Heart left ventricle (tissue), 16 donors: Measurements from ENCODE around the gene PLCH1. TPM values are rescaled to one million over a fixed set of nuclear protein-coding genes. Genes with fewer than 3 reads are reported as not detected.
A peak's percentile ranks its signal among the peaks of the same experiment; 100 is the strongest.

Experiments used
- ATAC-seq, 4 donors: fragments of 200-7000 bp; cut with Tn5 transposase; one replicate each; pipeline ENCODE4 v1.9.1; 2020 to 2022; ENCODE audit warnings: moderate library complexity in 4 of 4, mild to moderate bottlenecking in 3 of 4, moderate number of reproducible peaks in 1 of 4
- DNase-seq, 5 donors: peaks; one replicate each; pipeline ENCODE4 v3.0.0-alpha.2; 2020
- H3K27ac ChIP-seq, 12 donors: fragments of 200-600 bp; sonication (generic) in 4 of 12; one replicate each; pipeline versions ENCODE4 v1.5.0 to v1.8.0; 2016 to 2022; ENCODE audit warnings: mild to moderate bottlenecking in 2 of 12
- H3K27me3 ChIP-seq, 9 donors: fragments of 200-600 bp; sonication (generic) in 2 of 9; one replicate each; pipeline versions ENCODE4 v1.5.1 to v1.8.0; 2016 to 2022; ENCODE audit warnings: mild to moderate bottlenecking in 3 of 9
- H3K36me3 ChIP-seq, 9 donors: fragments of 200-600 bp; sonication (generic) in 2 of 9; one replicate each; pipeline versions ENCODE4 v1.5.0 to v1.8.0; 2018 to 2022; ENCODE audit warnings: mild to moderate bottlenecking in 2 of 9
- H3K4me1 ChIP-seq, 12 donors: fragments of 200-600 bp; sonication (generic) in 4 of 12; one replicate each; pipeline versions ENCODE4 v1.5.0 to v1.8.0; 2016 to 2022; ENCODE audit warnings: mild to moderate bottlenecking in 3 of 12
- H3K4me3 ChIP-seq, 12 donors: fragments of 200-600 bp; sonication (generic) in 4 of 12; one replicate each; pipeline versions ENCODE4 v1.5.0 to v1.8.0; 2017 to 2022; ENCODE audit warnings: mild to moderate bottlenecking in 9 of 12, moderate library complexity in 4 of 12
- H3K9me3 ChIP-seq, 12 donors: fragments of 200-600 bp; sonication (generic) in 4 of 12; one replicate each; pipeline versions ENCODE4 v1.5.0 to v1.8.0; 2016 to 2022; ENCODE audit warnings: mild to moderate bottlenecking in 1 of 12
- POLR2A ChIP-seq, 2 donors: fragments of 450-650 bp; IDR thresholded peaks; one replicate each; pipeline ENCODE4 v1.6.1; 2017; ENCODE audit warnings: antibody characterized with exemption in 2 of 2, mild to moderate bottlenecking in 2 of 2, moderate library complexity in 2 of 2
- WGBS, 4 donors: extraction: QIAGEN DNeasy Blood & Tissue Kit in 2 of 4; methylation state at CpG; one replicate each; pipeline versions ENCODE4 v1.1.5 to v1.1.7; 2013 to 2018; 5-methylcytosine and 5-hydroxymethylcytosine counted together
- intact Hi-C, 10 donors: fragments of 100-400 bp; cut with DNase I; formaldehyde crosslinking; loops; one replicate each; pipeline versions ENCODE4 v1.11.1 to v1.14.2; 2022
- polyA plus RNA-seq, 2 donors: library from polyadenylated mRNA; stranded (reverse); fragments of 200-250 nt; gene quantifications; one replicate each; pipeline ENCODE4 v1.2.3, GENCODE V29; 2013
- total RNA-seq, 9 donors: library from RNA; depleted of rRNA in 2 of 9; stranded (reverse); fragments of >200 nt in 2 of 9; fragmentation: NEBNext Ultra II Directional in 3 of 9; extraction: Animal tissue kit (Norgen Biotek cat#: 25700) in 3 of 9; gene quantifications; one replicate each; pipeline versions ENCODE4 v1.1.0 to v1.2.4, GENCODE V29; 2016 to 2023
- TF ChIP-seq, protein P1 (sequence below), 12 donors: fragments of 200-600 bp; sonication (generic) in 4 of 12; IDR thresholded peaks; one replicate each; pipeline versions ENCODE4 v1.5.0 to v1.8.0; 2018 to 2022; ENCODE audit warnings: antibody characterized with exemption in 12 of 12, mild to moderate bottlenecking in 5 of 12
- donor health status: ischemic (EF 13 %, LVEDD 7.1; RV severe dilation, severe dysfunction).
- donor health status: healthy with polysubstance abuse.
- donor health status: DM: no; HTN: yes; CAD: no.
- donor health status: DM: no; HTN: no; CAD: no.
- donor health status: ischemic (EF 25% LVEDD 6.9; RV normal size, moderate dysfunction).
- donor health status: ischemic (EF 25% LVEDD 5.7; RV mildly dilated, moderate dysfunction).
- donor health status: healthy.
- donor health status: DM: yes; HTN: yes; CAD: no.
- donor health status: ischemic (EF 35%, LVEDD 5.7; RV mildly dilated, moderate dysfunction).
- donor health status: nonischemic (EF 11% LVEDD 7.7; RV severe dilation, severe dysfunction).
- donor health status: DM: yes; HTN: yes; CAD: no.
- donor health status: PGD.
- donor health status: ischemic (EF 29% LVEDD 5.4; RV normal size, mild dysfunction).
- donor health status: nonischemic (EF 23%, LVEDD 6.1; RV moderate dilation, normal function).

Gene PLCH1
- total and polyA plus RNA-seq, 11 donors = 0.07 to 2.7 (median 0.23) TPM

DNA sequence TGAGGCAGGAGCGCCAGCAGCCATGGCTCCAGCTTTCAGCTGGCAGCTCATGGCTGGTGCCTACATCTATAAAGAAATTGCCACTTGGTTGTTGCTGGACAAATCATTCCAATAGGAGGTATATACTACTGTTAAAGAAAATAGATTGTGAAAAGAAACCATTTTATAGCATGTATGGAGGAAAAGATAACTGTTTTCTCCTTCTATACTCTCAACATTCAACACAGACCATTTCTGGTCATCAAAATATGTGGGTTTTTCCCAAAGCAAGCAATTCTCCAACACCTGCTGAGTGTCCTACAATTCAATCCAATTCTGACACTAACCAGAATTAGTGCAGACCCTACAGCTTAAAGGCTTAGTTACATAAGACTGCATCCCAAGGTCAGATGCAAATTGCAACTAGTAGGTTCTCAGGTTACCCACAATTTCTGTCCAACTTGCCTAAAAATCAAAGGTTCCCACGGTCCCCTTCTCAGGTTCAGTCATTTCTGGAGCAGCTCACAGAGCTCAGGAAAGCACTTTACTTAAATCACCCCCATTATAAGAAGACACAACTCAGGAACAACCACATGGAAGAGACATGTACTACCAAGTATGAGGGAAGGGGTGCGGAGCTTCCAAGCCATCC lies 409.0 kb downstream of the PLCH1 start:
- Histone ChIP-seq H3K36me3 (no peaks in the 10 kb centered on the region), H3K4me3 (no peak overlapping the region), H3K9me3 (no peaks in the 10 kb centered on the region), H3K27ac (no peak overlapping the region), H3K27me3 (no peaks in the 10 kb centered on the region), H3K4me1 (peaks cover 0 to 5% (median 0%) of the 10 kb centered on the region in 12 donors)
- 75 to 84% (median 76%) methylated on average over 3 of the region's 3 CpGs for WGBS, 4 donors
- no peak for TF ChIP-seq POLR2A (IDR thresholded peaks at IDR 0.05)
- TF ChIP-seq, protein P1, sequence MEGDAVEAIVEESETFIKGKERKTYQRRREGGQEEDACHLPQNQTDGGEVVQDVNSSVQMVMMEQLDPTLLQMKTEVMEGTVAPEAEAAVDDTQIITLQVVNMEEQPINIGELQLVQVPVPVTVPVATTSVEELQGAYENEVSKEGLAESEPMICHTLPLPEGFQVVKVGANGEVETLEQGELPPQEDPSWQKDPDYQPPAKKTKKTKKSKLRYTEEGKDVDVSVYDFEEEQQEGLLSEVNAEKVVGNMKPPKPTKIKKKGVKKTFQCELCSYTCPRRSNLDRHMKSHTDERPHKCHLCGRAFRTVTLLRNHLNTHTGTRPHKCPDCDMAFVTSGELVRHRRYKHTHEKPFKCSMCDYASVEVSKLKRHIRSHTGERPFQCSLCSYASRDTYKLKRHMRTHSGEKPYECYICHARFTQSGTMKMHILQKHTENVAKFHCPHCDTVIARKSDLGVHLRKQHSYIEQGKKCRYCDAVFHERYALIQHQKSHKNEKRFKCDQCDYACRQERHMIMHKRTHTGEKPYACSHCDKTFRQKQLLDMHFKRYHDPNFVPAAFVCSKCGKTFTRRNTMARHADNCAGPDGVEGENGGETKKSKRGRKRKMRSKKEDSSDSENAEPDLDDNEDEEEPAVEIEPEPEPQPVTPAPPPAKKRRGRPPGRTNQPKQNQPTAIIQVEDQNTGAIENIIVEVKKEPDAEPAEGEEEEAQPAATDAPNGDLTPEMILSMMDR (IDR thresholded peaks at IDR 0.05) = no peak
- no peak for ATAC-seq
- intact Hi-C loops = no loop called here
- no peak for DNase-seq

DNA sequence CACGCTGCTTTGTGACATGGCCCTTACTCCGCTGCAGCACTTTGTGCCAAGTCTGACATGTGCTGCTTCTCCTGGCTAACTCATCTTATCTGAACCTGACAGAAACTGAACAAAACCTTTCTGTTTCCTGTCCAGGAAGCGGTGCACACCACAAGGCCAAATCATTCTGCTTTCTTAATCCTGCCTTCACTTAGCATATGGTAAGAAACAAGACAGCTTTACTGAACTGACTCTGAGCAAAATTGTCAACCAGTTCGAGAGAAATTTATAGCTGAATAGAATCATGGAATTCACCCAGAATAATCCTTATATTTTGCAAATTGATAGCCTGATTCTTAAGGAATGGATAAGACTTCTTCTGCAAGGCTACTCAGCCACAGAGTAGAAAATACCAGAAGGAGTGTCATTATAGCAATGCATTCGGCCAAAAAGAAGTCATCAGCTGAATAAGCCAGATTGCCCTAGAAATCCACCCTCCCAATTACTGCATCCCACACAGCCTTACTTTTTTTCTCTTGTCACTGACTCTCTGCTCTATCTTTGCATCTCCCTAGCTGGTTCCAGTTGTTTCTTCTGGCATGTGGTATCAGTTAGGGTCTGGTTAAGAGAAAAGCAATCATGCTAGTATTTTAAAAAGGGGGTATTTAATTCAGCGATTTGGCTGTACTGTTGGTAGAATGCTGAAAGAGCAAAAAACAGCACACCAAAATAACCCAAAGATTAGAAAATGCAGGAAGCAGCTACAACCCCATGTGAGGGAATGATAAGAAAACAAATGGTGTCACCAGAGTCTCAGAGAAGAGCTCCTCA lies 409.8 kb downstream of the PLCH1 start:
- peak in 1 of 4 donors; percentile 36 for ATAC-seq
- no peaks in the 10 kb centered on the region for H3K9me3 ChIP-seq
- no peaks in the 10 kb centered on the region for H3K27me3 ChIP-seq
- H3K27ac ChIP-seq = no peak overlapping the region
- DNase-seq = no peak
- H3K4me3 ChIP-seq = no peak overlapping the region
- no peak for TF ChIP-seq POLR2A (IDR thresholded peaks at IDR 0.05)
- TF ChIP-seq, protein P1 (IDR thresholded peaks at IDR 0.05) = no peak
- WGBS, 4 donors = 33 to 43% (median 34%) methylated on average over 6 of the region's 6 CpGs
- H3K4me1 ChIP-seq = peaks cover 0 to 5% (median 0%) of the 10 kb centered on the region in 12 donors
- intact Hi-C loops = no loop called here
- no peaks in the 10 kb centered on the region for H3K36me3 ChIP-seq

DNA sequence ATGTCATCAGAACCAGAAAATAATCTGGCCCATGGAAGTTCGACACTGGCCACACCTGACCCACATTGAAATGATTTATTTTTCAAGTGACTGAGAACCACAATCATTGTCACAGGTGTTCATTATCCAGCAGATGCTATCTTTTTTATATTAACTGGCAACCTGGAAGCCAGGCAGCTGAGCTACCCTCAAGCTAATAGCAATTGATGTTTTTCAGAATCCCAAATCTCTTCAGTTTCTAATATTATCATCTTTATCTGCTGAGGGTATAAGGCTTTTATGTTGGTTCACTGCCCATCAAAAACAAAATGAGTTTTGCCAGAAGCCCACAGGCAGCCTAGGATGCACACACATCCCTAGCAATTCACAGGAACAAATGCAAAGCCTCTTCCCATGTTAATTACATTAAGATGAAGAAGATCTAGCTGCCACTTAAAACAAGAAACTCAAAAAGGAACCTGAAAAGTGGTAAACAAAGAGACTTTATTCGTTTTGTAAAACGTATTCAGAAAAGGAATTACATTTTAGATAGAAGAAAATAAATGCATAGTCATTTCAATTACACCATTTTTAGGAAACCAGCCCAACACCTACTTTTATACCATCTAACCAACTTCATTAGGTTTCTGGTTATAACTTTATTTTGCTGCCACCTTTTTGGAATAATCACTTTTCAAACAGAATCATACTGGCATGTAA lies 410.5 kb downstream of the PLCH1 start:
- no peak for DNase-seq
- 44 to 67% (median 58%) methylated on average over 3 of the region's 3 CpGs for WGBS, 4 donors
- H3K4me3 ChIP-seq = no peak overlapping the region
- H3K27me3 ChIP-seq = no peaks in the 10 kb centered on the region
- intact Hi-C loops = no loop called here
- H3K27ac ChIP-seq = no peak overlapping the region
- no peak for ATAC-seq
- H3K9me3 ChIP-seq = no peaks in the 10 kb centered on the region
- no peak for TF ChIP-seq POLR2A (IDR thresholded peaks at IDR 0.05)
- TF ChIP-seq, protein P1 (IDR thresholded peaks at IDR 0.05) = no peak
- H3K4me1 ChIP-seq = peaks cover 0 to 5% (median 0%) of the 10 kb centered on the region in 12 donors
- no peaks in the 10 kb centered on the region for H3K36me3 ChIP-seq

DNA sequence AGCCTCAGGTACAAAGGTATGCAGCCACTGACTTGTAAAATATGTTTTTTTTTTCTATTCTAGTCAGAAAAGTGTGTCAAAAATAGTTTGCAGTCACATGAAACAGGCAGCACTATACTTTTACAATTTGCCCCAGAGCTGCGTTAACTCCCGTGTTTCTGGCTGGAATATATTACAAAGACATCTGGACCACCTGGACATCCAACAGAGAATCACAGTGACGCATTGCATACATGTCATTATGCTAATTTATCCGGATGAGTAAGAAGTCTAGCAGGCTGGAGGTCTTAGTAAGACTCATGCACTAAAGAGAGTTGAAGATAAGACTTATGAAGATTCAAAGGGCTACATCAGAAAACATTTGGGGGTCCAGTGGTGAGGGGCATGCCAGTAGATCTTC lies 412.2 kb downstream of the PLCH1 start:
- H3K9me3 ChIP-seq = no peaks in the 10 kb centered on the region
- intact Hi-C loops = no loop called here
- no peak for TF ChIP-seq POLR2A (IDR thresholded peaks at IDR 0.05)
- TF ChIP-seq, protein P1 (IDR thresholded peaks at IDR 0.05) = no peak
- DNase-seq (no peak), ATAC-seq (no peak)
- H3K36me3 ChIP-seq = no peaks in the 10 kb centered on the region
- no peak overlapping the region for H3K27ac ChIP-seq
- H3K4me3 ChIP-seq = no peak overlapping the region
- no peaks in the 10 kb centered on the region for H3K27me3 ChIP-seq
- WGBS, 4 donors = 64 to 88% (median 73%) methylated on average over 4 of the region's 4 CpGs
- H3K4me1 ChIP-seq = peaks cover 0 to 5% (median 0%) of the 10 kb centered on the region in 12 donors
